ENCODE measurements around the gene TVP23B. TPM values are rescaled to one million over a fixed set of nuclear protein-coding genes. Genes with fewer than 3 reads are reported as not detected.

TVP23B gene
- 135 and 207 TPM in 2 replicates for total RNA-seq

GRCh38 chr17:18780991-18781718, at the start of gene TVP23B:
Gene TVP23B (plus strand): TSS chr17:18781183. CDS start chr17:18781294, 111 bp downstream.

DNA sequence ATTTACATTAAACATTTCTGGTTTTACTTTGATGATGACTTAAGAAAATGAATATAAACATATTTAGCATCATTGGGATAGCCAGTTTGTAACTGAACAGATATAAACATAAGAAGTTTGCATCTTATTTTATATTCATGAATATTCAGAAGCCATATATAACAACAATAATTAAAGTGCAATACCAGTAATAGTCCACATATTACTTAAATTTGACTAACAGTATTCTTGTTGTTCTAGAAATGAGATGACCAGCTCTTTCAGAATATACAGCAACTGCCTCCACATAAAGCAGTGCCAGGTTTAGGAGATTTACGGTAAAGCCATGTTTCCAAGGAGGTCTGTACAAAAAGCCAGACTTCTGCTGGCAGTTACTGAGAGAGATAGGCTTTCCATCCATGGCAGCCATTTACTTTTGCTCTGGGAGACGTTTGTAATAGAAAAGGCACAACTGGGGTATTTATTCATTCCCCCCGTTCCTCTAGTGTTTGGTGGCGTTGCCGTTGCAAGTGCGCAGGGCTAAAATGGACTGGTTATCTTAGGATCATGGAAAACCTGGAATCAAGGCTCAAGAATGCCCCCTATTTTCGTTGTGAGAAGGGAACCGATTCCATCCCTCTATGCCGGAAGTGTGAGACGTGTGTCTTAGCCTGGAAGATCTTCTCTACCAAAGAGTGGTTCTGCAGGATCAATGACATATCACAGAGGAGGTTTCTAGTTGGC, 37.1 kb upstream of the TVP23B start, which contains the start of gene FBXW10:
FBXW10 (plus strand) TSS at position 356 of the 723 bp plus-strand sequence; CDS start at position 547, 191 bp downstream.

Other genes starting within 250 kb of the TVP23B start
- not detected in 2 replicates for gene TBC1D28, start 136.8 kb upstream of the TVP23B start, total RNA-seq
- gene FOXO3B, start 98.9 kb upstream of the TVP23B start, total RNA-seq = 3.6 and 5.5 TPM in 2 replicates
- gene FBXW10, start 37.1 kb upstream of the TVP23B start, total RNA-seq = under 0.01 and 0.05 TPM in 2 replicates
- gene PRPSAP2, start 76.9 kb downstream of the TVP23B start, total RNA-seq = 45.4 and 61.6 TPM in 2 replicates
- gene SLC5A10, start 171.0 kb downstream of the TVP23B start, total RNA-seq = not detected in 2 replicates
- gene FAM83G, start 223.6 kb downstream of the TVP23B start, total RNA-seq = 9.8 and 25.9 TPM in 2 replicates

All from smooth muscle cell of the umbilical artery (primary cell).